DMS79 treated with DMSO at 0.1 percent for 48 hours (cell line): ENCODE measurements around the gene CNKSR3.
A peak's percentile ranks its signal among the peaks of the same experiment; 100 is the strongest.
"Not testable (repeated sequence)": the region's sequence is repeated elsewhere in the genome, so short reads cannot be mapped to it uniquely, and the experiment has no call there.

Experiments used
- DNase-seq: peaks from one replicate; lab custom pipeline; 2025; lab: John Stamatoyannopoulos, UW

CNKSR3 gene

DNA sequence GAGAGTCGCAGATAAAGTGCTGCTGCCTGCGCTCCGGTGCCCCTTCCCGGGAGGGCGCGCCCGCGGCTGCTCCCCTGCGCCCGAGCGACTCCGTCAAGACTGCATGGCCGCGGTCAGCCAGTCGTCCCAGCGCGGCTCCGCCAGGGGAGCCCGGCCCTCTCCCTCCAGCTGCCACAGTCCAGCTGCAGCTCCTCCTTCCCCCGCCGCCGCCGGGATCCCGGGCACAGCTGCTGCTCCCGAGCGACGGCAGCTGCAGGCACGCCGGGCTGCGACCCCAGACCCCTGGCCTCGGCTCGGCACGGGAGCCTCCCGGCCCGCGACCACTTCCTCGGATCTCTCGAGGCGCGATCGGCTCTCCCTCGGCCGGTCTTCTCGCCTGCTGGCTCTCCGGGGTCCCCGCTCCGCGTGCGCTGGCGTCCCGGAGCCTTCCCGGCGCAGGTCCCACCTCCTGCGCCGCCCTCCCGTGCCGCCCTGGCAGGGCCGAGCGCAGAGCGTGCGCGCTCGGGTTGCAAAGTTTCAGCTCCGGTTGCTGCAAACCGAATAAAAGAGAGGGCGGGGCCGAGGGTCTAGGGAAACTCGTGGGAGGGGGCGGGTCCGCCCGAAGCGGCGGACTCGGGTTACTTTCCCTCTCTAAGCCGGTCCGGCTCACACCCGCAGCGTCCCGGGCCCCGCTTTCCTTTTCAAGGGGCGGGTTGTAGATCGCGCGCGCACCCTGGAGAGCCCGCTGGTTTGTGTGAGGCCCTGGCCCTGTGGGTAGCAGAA lies at the start of gene CNKSR3:
CNKSR3 (minus strand) TSS at position 542 of the 762 bp plus-strand sequence. CDS start 571 bp downstream, outside the sequence.
- peak; percentile 90 for DNase-seq

DNA sequence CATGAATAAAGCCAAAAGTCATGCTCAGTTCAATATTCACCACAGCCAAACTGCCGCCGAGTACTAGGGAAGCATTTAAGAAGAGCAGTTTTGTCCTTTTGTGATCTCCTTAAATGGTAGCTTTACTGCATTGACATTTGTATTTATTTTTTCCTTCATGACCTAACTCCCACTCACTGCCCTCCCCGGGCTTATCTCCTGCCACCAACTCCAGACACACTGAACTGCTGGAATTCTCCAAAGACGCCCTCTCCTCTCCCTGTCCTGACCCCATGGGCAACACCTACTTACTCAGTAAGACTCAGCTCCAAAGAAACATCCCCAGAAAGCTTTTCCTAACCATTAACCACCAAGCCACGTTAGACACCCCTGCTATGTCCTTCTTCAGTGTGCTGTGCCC lies 48.5 kb upstream of the CNKSR3 start:
- no peak for DNase-seq

DNA sequence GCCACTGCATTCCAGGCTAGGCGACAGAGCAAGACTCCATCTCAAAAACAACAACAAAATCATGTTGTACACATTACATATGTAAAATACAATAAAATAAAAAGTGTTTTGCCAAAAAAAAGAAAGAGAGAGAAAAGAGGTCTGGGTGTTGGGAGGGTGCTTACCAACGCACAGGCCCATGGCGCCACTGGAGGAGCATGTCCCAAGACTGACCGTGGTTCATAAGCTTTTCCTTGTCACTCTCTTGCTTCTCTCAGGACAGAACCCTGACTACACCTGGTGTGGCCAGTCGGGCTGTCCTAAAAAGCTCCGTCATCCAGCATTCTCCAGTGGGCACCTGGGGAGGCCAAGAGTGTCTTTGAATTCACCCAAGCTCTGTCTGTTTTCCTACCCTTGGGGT lies 48.0 kb upstream of the CNKSR3 start:
- DNase-seq = no peak

DNA sequence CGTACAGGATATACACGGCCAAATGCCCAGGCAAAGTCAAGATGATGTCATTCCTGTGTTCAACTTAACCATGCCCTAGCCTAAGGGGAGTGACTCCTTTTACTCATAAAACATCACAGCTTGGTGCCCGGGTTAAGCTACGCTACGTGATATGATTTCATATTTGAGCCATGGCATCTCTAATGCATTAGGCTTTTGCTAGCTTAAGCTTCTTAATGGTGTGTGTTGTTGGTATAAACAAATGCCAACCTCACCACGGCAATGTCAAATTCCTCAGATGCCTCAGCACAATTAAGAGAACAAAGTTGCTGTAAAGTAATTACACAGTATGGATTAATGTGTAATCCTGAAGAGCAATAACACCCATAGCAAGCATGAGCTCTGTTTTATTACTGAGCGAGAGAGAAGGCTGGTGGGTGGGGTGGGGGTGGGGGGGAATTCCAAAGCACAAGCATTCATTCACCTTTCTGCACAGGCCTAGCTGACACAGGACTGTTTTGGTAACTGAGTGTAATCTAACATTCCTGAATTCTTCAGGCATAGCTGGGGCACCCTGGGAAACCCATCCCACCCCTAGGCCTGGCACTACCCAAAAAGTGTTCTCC lies 44.7 kb upstream of the CNKSR3 start:
- DNase-seq = no peak

DNA sequence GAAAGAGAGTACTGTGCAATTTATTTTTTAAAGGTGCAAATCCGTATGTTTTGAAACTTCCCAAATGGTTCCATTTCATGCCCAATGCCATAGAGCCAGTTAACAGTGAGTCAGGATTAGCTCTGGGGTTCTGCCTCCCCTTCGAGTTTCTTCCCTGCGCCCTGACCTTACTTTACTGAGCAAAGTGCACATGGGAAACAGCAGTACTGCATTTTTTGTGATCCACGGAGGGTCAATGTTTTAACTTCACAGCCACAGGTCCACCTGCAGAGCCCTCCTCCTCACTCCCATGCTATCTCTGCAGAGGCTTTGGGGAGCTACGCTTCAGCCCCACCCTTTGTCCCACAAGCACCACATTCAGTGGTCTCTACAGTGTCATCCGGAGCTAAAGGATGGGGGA lies 44.0 kb upstream of the CNKSR3 start:
- DNase-seq = no peak

DNA sequence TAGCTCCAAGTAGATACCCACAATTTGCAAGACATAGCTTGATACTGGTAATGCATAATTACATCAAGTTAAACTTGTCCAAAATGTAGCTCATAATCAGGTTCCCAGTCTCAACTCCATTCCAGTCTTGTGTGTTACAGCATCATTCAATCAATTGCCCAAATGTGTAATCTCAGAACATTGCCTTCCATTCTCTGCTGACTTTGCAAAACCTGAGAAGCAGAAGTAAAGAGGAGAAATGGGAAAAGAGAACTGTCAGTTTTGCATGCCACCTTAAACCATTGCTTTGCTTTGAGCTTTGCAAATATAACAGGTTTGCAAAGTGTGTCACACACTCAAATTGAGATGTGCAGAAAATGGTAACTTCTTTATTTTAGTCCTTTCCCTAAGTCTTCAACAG lies 40.3 kb upstream of the CNKSR3 start:
- DNase-seq = no peak

DNA sequence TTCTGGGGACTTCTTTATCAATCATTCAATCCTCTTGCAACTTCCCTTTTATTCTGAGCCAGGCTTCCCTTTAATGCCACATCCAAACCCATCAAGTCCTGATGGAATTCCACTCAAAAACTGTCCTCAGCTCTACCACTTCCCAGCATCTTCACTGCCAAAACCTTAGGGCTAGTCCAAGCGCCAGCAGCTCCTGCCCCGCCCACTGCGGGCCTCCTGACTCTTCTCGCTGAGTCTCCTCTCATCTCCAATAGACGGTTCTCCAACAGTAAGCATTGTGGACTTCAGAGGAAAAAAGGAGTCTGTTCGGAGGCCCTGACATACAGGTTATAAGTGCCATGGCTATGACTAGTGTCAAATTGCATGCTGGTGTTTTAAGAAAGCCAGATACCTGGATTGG lies 38.7 kb upstream of the CNKSR3 start:
- DNase-seq = no peak

DNA sequence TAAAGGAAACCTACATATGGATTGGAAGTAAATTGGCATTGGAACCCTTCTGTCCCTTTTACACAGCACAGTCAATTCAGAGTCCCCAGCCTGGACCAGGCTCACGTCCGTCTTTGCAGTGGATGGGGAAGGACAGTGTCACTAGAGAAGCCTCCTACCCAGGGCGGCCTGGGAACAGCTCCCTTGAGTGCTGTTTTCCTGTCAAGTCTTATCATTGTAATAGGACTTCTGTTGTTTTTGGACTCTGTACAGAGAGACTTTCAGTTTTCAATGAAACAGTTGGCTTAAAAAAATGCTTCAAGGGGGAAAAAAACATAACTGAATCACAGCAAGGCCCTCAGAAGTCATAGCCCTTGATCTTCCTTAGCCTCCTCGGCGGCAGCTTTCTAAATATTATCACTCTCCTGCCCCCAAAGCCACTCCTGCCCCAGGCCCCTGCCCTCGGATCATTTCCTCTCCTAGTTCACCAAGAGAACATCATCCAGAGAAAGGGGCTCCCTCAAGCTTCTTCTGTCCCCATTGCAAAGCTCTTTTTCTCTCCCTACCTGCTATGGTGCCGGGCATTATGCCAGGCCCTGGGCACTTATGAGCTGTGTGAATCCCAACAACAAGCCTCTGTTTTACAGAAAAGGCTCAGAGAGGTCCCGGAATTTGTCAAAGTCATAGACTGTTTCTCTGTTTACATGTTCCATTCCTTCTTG lies 37.8 kb upstream of the CNKSR3 start:
- DNase-seq = peak; percentile 12

DNA sequence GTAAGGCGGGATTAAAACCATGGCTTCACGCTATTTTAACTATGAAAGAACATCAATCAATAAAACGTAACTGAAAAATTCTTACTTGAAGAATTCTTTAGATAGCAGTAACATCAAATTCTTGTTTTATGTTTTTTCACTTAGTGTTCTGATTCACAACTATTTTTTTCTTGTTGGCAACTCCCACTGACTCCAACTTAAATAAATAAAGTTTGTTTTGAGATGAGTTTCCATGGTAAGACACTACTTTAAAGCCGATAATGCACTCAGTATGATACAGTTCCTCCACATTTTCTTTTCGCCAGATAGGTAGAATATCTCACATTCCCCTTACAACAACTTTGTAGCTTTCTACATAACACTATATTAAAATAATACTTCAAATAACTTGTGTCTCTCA lies 33.1 kb upstream of the CNKSR3 start:
- no peak for DNase-seq

DNA sequence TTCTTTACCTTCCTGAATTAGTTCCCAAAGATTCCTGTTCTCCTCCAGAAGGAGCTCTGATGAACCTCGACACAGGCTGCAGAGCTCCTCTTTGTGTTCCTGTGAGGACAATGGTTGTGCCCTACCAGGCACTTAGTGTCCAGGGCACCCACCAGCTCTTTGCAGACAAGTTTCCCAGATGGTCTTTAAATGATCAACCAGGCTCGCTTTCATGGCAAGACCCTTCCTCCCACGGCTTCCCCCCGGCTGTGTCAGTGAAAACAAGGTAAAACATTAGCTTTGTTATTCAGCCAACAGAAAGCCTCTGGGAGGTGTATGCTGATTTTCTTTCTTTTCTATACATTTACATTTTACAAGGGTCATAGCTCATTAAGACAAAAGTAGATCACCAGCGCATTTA lies 32.3 kb upstream of the CNKSR3 start:
- no peak for DNase-seq

DNA sequence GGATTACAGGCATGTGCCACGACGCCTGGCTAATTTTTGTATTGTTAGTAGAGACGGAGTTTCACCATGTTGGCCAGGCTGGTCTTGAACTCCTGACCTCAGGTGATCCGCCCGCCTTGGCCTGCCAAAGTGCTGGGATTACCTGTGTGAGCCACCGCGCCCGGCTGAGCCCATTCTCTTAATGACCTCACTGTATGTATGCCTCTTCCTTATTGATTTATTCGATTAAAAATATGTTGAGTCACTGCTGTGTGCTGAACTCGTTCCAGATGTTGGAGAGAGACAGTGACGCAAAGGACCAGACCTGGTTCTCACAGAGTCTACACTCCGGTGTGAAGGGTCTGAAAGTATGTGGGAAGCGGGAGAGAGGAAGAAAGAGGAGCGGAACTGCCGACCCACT lies 31.4 kb upstream of the CNKSR3 start:
- DNase-seq = not testable (repeated sequence)

DNA sequence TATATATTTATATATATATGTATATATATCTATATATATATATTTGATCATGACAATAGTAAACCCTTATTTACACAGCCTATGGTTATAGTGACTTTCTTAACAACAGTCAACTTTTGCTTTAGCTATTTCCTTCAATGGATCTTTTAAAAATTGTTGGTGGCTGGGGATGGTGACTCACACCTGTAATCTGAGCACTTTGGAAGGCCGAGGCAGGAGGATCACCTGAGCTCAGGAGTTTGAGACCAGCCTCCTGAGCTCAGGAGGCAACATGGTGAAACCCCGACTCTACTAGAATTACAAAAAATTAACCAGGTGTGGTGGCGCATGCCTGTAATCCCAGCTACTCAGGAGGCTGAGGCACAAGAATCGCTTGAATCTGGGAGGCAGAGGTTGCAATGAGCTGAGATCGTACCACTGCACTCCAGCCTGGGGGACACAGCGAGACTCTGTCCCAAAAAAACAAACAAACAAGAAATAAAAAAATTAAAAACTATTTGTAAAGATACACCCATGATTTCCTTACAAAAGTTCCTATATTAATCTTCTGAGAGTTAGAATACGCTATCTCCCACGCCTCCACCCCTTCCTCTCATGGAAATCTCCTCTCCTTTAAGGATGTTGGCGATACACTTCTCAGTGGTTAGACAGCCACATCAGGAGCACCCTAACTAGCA lies 29.2 kb upstream of the CNKSR3 start:
- DNase-seq = no peak

DNA sequence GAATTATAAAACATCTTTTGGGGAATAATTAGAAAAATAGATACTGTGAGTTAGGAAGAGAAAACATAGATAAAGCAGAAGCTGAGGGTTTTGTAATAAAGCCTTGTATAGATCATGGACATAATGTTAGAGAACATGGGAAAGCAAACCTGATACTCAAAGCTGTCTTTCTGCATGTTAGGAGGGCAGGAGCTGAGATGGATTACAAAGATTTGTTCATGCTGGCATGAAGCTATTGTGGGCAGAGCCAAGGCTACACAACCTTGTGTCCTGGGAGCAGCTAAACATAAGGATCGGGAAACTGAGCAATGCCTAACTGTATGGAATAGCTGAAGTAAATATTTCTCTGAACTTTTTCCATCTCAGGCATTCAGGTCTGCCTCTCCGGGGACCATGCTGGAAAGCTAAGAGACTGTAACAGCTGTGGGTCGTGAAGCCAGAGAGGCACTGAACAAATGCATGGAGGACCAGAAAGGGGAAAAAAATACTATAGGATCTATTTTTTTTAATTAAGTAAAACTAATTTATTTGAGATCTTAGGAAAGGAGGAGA lies 28.2 kb upstream of the CNKSR3 start:
- no peak for DNase-seq

DNA sequence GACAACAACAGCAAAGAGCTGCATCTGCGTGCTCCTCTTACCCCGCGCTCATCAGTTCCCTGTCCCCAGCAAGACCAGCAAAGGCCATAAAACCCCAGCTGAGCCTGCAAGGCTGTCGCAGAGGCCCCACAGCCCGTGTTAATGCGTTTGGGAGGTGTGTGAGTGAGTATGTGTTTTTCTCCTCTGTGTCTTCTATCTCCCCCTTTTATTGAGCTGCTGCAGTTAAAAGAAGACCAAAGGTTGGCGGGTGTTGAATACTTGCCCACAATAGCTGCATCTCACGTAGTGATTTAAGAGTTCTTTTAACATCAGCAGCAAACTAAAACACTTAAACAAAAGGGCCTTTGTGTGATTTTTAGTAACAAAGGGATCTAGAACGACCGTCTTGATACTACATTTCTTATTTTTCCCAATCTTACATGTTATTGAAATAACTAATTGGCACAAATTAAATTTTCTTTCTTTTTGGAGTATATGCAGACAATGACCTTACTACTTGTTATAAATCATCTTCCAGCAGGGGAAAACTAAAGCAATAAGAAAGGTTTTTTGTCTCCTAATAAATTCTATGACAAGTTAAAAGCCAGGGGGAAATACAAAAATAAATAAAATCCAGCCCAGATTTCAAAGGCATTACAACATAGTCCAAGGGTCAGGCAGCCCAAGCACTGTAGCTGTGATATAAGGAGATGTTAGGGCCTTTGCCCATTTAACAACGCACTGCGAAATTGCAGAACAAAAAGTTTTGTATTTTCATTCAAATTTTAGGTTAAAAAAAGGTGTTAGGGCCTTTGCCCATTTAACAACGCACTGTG lies 27.2 kb upstream of the CNKSR3 start:
- DNase-seq = no peak

DNA sequence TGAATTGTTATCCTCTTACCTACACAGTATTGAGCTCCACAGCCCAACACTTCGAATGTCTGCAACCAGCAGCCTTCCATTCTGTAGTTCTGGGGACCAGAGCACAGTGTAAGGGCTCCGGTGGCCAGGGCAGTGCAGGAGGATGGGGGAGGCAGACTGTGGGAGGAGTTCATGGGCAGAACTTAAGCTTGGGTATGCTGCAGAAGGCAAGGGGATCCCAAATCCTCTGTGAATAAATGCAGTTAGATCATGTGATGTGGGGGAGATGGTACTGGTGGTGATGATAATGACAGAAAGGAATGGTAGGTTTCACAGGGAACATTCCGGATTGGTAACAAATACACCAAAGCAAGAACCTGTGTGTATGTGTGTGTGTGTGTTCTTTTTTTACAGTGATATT lies 26.5 kb upstream of the CNKSR3 start:
- no peak for DNase-seq

DNA sequence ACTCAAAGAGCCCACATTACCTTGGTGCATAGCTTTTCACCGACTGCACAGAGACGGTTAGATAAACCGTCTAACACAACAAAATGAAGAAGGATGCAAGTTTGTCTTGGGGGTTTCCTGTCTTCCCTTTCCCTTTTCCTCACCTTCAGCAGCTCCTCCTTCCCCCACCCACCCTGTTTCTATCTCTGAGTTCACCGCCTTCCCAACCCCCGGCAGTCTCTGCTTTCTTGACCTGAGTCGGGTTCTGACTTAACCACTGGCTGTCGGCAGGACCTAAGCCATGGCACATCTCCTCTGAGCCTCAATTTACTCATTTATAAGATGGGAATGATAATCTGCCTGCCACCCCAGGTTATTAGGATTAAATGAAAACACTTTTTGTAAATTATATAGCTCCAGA lies 25.8 kb upstream of the CNKSR3 start:
- DNase-seq = no peak

DNA sequence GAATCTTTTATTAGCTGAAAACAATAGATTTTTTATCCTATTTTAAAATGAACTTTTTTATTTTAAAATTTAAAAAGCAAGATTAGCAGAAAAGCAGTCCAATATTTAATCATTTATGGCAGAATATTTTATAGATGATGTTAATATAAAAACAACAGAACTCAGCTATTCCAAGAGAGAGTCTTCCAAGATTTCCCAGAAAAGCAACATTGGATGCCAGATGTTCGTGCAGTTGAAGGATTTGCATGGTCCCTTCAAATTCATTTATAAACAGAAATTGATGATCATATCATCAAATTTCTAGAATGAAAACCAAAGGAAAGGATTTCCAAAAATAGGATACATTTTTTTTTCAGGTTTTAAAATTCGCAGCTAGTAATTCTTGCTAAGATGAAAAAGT lies 25.4 kb upstream of the CNKSR3 start:
- DNase-seq = no peak

DNA sequence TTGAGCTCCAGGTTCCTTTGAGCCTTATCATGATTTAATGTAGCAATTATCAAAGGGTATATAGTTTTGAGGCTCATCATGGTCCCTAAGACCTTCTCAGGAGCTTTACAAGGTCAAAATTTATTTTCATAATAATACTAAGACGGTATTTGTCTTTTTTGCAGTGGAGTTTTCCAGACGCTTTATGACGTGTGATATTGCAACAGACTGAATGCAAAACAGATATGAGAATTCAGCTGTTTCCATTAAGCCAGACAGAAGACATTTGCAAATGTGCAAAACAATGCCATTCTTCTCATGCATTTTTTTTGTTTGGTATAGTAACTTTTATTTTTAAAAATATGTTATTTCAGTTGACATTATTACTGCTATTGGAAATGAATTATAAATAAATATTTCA lies 24.7 kb upstream of the CNKSR3 start:
- DNase-seq = no peak

DNA sequence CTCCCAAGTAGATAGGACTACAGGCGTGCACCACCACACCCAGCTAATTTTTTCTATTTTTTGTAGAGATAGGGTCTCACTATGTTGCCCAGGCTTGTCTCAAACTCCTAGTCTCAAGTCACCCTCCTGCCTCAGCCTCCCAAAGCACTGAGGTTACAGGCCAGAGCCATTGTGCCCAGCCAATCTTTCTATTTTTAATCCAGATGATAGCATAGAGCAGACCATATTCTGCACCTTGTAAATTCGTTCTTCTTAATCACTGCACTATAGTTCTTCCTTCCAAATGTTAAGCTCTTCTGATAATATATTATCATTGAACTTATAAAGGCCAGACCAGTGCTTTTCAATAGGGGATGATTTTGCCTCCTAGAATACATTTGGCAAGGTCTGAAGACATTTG lies 24.0 kb upstream of the CNKSR3 start:
- DNase-seq = no peak

DNA sequence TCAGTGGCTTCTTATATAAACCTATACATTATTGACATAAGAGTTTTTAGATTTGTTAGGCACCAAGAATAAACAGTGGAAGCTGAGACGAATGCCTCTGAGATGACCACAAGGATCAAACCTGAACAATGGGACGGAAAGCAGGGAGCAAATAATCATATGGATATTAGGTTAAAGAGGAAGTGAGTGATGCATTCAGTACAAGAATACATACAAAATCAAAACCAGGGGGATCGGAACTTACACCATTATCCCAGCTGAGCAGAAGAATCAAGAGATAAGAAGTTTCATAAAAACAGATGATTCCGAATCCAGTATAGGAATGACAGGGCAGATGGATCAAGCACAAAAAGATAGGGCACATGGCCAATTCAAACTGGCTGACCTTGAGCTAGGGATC lies 21.9 kb upstream of the CNKSR3 start:
- DNase-seq = no peak

DNA sequence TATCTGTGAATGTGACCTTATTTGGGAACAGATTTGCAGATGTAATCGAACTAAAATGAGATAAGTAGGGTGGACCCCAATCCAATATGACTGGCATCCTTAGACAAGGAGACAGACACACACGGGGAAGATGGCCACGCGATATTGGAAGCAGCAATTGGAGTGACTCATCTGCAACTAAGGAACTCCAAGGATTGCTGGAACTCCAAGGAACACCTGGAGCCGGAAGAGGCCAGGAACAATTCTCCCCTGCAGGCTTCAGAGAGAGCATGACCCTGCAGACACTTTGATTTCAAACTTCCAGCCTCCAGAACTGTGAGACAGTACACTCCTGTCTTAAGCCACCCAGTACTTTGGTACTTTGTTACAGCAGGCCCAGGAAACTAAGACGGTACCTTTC lies 19.5 kb upstream of the CNKSR3 start:
- no peak for DNase-seq
